IPS-11a (cell line): ENCODE results near the gene MAP1B.

ENCODE experiments used
- H3K4me3 ChIP-seq: one replicate; pipeline ENCODE4 v1.5.1; 2013; ENCODE audit warnings: low read depth, low read length, control low read depth

The MAP1B gene

DNA sequence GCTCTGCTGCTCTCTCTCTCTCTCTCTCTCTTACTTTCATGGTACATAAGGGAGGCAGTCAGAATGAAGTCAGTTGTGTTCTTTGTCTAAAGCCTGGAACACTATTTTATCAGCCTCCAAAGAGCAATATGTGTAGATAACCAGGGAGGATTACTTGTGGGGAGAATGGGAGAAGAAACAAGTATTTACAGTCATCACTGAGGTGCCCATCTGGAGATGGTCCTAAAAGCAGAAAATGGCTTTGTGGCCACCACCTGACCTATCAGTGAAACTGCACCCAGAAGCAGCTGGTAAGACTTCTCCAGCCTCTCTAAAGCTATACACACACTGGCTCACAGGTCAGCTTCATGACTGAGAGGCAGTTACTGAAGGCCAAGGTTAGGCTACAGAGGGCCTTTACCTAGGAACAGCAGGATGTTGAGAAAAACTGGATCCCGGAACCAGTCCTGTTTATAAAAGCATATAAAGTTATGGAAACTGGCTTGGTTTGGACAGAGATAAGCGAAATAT, 137.6 kb downstream of the MAP1B start:
- H3K4me3 ChIP-seq: no peak overlapping the region

DNA sequence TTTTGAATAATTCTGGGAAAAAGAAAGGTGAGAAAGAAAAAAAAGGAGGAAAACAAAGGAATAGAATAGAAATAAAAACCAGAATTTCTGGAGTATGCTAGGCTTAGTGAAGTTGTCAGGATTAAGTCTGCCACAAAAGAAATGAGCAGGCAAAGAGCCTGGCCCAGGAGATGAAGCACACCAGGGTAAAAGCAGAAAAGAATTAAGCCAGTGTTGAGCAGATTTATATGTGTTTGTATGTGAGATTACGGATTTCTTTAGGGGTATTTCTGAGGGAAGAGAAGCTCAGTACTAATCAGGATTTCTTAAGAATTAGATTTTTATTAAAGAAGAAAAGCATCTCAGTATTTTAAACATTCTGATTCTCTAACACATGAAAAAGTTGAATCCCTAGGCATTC, 138.3 kb downstream of the MAP1B start:
- H3K4me3 ChIP-seq: no peak overlapping the region

DNA sequence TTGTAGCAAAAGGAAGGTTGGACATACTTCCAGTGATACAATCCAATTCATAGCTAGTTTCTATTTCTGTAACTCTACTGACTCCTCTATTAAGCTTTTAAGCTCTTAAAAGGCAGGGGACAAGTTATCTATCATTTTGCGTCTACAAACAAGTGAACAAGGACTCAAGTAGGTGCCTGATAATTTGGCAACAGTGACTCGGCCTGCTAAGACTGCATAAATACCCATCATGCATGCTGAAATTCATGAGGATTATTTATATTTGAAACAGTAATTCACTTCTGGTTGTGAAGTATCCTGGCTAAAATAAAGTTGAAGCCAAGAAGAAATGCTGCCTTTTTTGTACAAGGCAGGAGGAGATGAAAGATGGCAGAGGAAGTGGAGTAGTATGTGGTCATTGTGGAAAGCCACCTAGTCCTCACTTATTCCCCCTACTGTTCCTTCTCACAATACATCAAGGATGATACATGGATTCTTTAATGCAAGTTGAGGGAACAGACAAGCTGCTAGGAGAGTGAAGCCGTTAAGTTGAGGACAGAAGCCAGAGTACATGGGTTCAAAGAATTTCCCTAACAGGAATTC, 138.8 kb downstream of the MAP1B start:
- H3K4me3 ChIP-seq: no peak overlapping the region

DNA sequence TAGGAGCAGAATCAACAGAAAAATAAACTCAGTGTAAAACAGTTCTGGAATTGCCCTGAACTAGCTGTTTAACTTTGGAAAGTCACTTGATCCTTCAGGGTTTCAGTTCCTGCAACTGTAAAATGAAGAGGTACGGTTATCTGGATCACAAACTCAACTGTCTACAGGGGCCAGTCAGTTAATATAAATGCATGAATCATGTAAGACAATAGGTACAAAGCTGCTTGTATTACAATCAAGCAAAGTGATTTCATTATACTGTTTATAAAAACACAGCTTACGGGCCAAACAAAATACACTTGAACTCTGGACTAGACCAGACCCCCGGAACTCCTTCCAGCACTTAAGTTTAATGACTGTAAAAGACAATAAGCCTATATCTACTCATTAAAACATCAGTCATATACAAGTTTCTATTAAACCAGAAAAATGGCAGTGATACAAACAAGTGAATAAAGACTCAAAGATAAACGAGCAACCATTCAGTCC, 139.7 kb downstream of the MAP1B start:
- no peak overlapping the region for H3K4me3 ChIP-seq

DNA sequence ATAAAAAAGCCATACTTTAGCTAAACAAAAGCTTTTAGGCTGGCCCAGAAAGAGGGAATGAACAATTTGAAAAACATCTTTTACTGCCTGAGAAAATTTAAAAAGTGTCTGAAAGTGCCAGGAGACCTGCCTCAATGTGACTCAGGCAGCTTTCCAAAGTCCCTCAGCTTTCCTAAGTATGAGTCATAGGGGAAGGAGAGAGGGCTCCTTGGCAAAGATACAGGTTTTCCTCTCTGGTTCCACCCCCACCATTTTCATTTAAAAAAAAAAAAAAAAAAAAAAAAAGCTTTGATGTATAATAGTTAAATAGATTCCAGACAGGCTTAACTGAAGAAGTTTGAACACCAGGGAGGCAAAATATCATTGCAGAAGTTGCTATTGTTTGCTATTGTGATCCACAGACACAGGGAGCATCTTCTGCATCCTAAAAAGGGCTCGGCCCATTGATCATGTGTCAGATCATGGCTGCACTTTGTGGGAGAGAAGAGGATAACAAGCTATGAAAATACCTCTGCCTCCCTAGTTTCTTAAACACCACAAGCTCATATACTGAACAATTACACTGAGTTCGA, 141.2 kb downstream of the MAP1B start:
- no peak overlapping the region for H3K4me3 ChIP-seq

DNA sequence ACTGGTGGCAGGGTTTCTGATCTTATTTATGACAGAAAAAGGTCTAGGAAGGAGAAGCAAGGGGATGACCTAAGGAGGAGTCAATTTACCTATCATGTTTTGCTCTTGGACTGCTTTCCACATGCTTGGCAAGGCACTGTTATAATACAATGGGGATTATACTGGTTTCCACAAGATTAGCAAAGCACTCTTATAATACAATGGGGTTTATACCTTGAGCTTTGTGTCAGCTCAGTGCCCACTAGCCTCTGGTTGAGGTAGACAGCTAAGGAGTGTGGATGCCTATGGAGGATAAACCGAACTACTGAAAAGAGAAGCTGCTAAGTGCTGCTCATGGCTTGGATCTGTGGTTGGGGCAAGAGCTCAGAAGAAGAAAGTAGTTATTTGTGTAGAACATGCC, 144.1 kb downstream of the MAP1B start:
- no peak overlapping the region for H3K4me3 ChIP-seq

- H3K4me3 ChIP-seq: no peak overlapping the region
Observed at GRCh38 chr5:72252008-72252407, 144.7 kb downstream of the MAP1B start.

- no peak overlapping the region for H3K4me3 ChIP-seq
Observed at GRCh38 chr5:72252574-72253155, 145.4 kb downstream of the MAP1B start.

DNA sequence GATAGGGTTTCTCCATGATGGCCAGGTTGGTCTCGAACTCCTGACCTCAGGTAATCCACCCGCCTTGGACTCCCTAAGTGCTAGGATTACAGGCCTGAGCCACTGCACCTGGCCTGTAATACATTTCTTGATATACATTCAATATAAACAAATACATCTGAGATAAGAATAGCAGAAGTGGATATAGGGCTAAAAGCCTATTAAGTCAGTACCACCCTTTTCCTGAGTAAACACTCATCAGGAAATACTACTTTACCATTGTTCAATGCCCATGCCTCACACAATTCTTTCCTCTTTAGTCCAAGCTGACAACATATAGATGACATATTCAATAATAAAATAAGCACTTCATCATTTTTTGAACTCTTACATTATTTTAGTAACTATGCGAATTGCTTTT, 148.0 kb downstream of the MAP1B start:
- no peak overlapping the region for H3K4me3 ChIP-seq

GRCh38 chr5:72255670-72256069, 148.4 kb downstream of the MAP1B start:
- no peak overlapping the region for H3K4me3 ChIP-seq

- H3K4me3 ChIP-seq: no peak overlapping the region
Observed at GRCh38 chr5:72256536-72256935, 149.3 kb downstream of the MAP1B start.
